Measurements from ENCODE around the gene SORT1.

SORT1 gene

GRCh38 chr1:109412551-109412950 is 14.8 kb upstream of the SORT1 start:
- TF ChIP-seq CTCF (IDR thresholded peaks at IDR 0.05; ENCODE audit: low read depth, low read length): no peak
- in situ Hi-C loops (cut with HindIII; ENCODE audit: low sequenced_read_pairs): no loop called here
- no peak for DNase-seq (ENCODE audit: low read depth, low spot score)
- no peak overlapping the region for H3K4me3 ChIP-seq (ENCODE audit: low read depth, low read length)

DNA sequence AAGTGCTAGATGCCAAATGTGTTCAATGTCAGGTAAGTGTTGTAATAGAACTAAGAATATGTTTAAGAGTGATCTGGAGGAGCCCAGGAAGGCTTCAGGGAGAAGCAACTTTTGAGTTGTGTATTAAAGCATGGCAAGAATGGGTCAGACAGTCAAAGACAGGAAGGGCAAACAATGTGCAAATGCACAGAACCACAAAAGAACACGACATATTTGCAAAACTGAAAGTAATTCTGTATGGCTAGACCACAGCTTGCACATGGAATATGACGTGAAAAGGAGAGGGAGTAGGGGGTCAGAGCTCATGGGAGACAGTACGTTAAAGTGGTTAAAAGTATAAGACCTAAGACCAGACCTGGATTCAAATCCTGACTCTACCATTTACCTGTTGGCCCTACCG is 7.1 kb upstream of the SORT1 start:
- no peak for TF ChIP-seq CTCF (IDR thresholded peaks at IDR 0.05; ENCODE audit: low read depth, low read length)
- no peak overlapping the region for H3K4me3 ChIP-seq (ENCODE audit: low read depth, low read length)
- in situ Hi-C loops (cut with HindIII; ENCODE audit: low sequenced_read_pairs): no loop called here
- no peak for DNase-seq (ENCODE audit: low read depth, low spot score)

DNA sequence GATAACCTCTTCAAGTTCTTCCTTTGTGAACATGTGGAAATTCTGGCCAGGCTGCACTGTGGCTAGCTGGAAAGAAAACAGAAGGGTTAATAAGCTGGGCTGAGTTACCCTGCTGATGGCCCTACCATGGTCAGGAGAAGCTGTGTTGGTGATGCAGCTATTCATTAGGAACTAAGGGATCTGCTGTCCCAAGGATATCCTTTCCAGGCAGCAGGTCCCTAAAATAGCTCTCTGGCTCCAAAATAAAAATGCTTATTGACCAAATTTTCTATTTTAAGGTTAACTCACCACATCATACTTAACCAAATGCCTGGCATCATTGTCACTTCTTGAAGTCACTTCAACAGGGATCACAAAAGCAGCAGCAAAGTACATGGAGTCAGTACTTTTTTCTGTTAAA is 4.3 kb upstream of the SORT1 start:
- no peak overlapping the region for H3K4me3 ChIP-seq (ENCODE audit: low read depth, low read length)
- TF ChIP-seq CTCF (IDR thresholded peaks at IDR 0.05; ENCODE audit: low read depth, low read length): no peak
- in situ Hi-C loops (cut with HindIII; ENCODE audit: low sequenced_read_pairs): no loop called here
- DNase-seq (ENCODE audit: low read depth, low spot score): no peak

DNA sequence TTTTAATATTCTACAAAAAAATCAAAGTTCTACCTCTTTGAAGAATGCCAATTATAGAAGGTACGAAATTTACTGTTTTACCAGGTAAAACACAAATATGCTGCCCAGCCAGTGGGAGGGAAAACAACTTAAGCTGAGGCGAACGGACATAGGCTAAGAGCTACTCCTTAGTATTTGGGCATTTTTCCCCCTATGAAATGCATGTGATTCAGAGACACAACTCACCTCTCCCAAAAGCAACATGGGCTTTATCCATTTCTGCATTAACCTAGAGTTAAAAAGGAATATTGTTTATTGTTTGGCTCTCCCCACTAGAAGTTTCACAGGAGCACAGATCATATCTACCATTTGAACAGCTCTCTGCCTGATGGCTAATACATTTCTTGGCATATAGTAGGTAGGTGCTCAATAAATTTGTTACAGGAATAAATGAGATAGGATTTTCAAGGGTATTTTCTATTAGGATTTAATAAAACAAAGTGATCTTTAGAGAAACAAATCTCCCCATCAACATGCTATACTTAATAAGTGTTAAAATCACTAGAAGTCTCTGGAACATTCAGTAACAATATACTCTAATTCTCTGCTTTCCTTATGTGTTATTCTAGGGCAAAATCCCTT is 2.4 kb upstream of the SORT1 start:
- DNase-seq (ENCODE audit: low read depth, low spot score): no peak
- in situ Hi-C loops (cut with HindIII; ENCODE audit: low sequenced_read_pairs): no loop called here
- H3K4me3 ChIP-seq (ENCODE audit: low read depth, low read length): no peak overlapping the region
- TF ChIP-seq CTCF (IDR thresholded peaks at IDR 0.05; ENCODE audit: low read depth, low read length): no peak

GRCh38 chr1:109399326-109399957 is 1.7 kb upstream of the SORT1 start:
- peak; percentile 34 for TF ChIP-seq CTCF (IDR thresholded peaks at IDR 0.05; ENCODE audit: low read depth, low read length)
- DNase-seq (ENCODE audit: low read depth, low spot score): peak; percentile 74
- in situ Hi-C loops (cut with HindIII; ENCODE audit: low sequenced_read_pairs): no loop called here
- no peak overlapping the region for H3K4me3 ChIP-seq (ENCODE audit: low read depth, low read length)

DNA sequence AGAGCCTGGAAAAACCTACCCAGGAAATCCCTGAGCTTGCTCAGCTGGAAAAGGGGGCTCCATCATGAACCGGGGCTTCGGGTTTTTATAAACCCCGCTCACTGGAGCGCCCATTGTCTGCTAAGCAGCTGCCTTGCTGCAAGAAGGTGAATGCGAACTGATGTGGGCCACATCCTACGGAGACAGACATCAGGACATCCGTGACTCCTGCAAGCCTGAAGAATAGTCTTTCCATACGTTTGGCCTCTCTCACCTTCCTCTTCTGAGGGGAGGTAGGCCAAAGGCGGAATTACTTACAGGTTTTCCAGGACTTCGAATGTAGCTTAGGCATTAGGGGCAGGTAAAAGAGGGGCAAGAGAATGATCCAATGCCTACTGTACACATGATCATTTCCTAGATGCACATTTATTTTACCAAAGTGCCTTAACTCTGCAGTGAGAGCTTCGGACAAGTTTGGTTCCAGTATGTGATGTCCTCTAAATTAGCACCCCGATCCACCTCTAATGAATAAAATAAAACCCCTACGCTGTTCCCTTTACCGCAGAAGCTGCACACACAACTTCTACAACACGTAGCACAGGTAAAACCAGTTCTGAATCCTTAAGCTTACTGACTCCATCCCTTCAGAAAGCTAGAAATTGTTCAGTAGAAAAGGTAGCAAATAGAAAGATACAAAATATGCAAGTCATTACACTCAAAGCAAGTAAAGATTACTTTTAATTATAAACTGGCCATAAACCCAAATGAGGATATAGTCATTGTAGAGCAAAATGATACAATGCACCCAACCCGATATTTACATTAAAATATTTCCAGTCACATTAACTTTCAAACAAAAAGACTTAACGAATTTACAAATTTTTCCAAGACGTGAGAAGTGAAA is 866 bp upstream of the SORT1 start:
- in situ Hi-C loops (cut with HindIII; ENCODE audit: low sequenced_read_pairs): no loop called here
- no peak for TF ChIP-seq CTCF (IDR thresholded peaks at IDR 0.05; ENCODE audit: low read depth, low read length)
- DNase-seq (ENCODE audit: low read depth, low spot score): no peak
- H3K4me3 ChIP-seq (ENCODE audit: low read depth, low read length): peak overlapping the region; percentile 57

All from astrocyte of the spinal cord (primary cell).